ENCODE data around the gene ITPK1.

DNA sequence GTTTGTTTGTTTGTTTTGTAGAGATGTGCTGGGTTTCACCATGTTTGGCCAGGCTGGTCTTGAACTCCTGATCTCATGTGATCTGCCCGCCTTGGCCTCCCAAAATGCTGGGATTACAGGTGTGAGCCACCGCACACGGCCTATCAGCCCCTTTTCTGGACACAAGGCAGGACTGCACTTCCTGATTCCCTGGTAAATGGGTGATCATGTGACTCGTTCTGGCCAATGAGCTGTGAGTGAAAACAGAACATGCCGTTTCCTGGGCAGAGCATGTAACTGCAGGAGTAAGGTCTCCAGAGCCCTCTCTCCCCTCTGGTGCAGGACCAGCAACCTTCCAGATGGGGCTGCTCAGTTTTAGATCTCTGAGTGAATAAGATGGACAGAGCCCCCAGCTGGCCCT is 92.7 kb downstream of the ITPK1 start:
- TF ChIP-seq, protein P1, sequence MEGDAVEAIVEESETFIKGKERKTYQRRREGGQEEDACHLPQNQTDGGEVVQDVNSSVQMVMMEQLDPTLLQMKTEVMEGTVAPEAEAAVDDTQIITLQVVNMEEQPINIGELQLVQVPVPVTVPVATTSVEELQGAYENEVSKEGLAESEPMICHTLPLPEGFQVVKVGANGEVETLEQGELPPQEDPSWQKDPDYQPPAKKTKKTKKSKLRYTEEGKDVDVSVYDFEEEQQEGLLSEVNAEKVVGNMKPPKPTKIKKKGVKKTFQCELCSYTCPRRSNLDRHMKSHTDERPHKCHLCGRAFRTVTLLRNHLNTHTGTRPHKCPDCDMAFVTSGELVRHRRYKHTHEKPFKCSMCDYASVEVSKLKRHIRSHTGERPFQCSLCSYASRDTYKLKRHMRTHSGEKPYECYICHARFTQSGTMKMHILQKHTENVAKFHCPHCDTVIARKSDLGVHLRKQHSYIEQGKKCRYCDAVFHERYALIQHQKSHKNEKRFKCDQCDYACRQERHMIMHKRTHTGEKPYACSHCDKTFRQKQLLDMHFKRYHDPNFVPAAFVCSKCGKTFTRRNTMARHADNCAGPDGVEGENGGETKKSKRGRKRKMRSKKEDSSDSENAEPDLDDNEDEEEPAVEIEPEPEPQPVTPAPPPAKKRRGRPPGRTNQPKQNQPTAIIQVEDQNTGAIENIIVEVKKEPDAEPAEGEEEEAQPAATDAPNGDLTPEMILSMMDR (IDR thresholded peaks at IDR 0.05): no peak
- no peak for TF ChIP-seq POLR2A (IDR thresholded peaks at IDR 0.05)
